Right lobe of liver (tissue), 6 donors: ENCODE data around the gene RALY. TPM values are rescaled to one million over a fixed set of nuclear protein-coding genes. Genes with fewer than 3 reads are reported as not detected.
A peak's percentile ranks its signal among the peaks of the same experiment; 100 is the strongest.

Source experiments
- ATAC-seq, 4 donors: fragments of 200-7000 bp; cut with Tn5 transposase; one replicate each; pipeline ENCODE4 v1.9.1; 2020; ENCODE audit warnings: mild to moderate bottlenecking in 4 of 4, moderate library complexity in 4 of 4
- DNase-seq, 3 donors: peaks; one replicate each; pipeline ENCODE4 v3.0.0-alpha.2; 2020
- H3K27ac ChIP-seq, 3 donors: fragments of 200-600 bp; one replicate each; pipeline ENCODE4 v1.8.0; 2022
- H3K27me3 ChIP-seq, 2 donors: fragments of 200-600 bp; one replicate each; pipeline ENCODE4 v1.8.0; 2022
- H3K36me3 ChIP-seq, 4 donors: fragments of 200-600 bp; sonication (generic) in 1 of 4; one replicate each; pipeline versions ENCODE4 v1.5.1 to v1.8.0; 2017 to 2022; ENCODE audit warnings: control low read depth in 1 of 4
- H3K4me1 ChIP-seq, 4 donors: fragments of 200-600 bp; sonication (generic) in 1 of 4; one replicate each; pipeline versions ENCODE4 v1.5.1 to v1.8.0; 2017 to 2022; ENCODE audit warnings: control low read depth in 1 of 4
- H3K4me3 ChIP-seq, 3 donors: fragments of 200-600 bp; one replicate each; pipeline ENCODE4 v1.8.0; 2022
- H3K9me3 ChIP-seq, 4 donors: fragments of 200-600 bp; sonication (generic) in 1 of 4; one replicate each; pipeline versions ENCODE4 v1.5.1 to v1.8.0; 2017 to 2022; ENCODE audit warnings: control low read depth in 1 of 4
- POLR2A ChIP-seq: fragments of 450-650 bp; IDR thresholded peaks from one replicate; pipeline ENCODE4 v1.6.1; 2017; ENCODE audit warnings: antibody characterized with exemption, mild to moderate bottlenecking
- WGBS: methylation state at CpG from one replicate; pipeline ENCODE4 v1.1.6; 2018; ENCODE audit warnings: low coverage, low lambda C conversion rate; ENCODE audit not compliant: insufficient coverage; ENCODE audit errors: missing lambda C conversion rate; 5-methylcytosine and 5-hydroxymethylcytosine counted together
- intact Hi-C, 2 donors: fragments of 100-400 bp; cut with DNase I; formaldehyde crosslinking; loops; one replicate each; pipeline versions ENCODE4 v1.11.2 to v1.14.1; 2022
- total RNA-seq, 6 experiments: library from RNA; depleted of rRNA in 2 of 6; stranded (reverse); fragments of >200 nt in 2 of 6; fragmentation: NEBNext Ultra II Directional in 3 of 6; extraction: Animal tissue kit (Norgen Biotek cat#: 25700) in 3 of 6; gene quantifications; one replicate each; pipeline versions ENCODE4 v1.1.0 to v1.2.4, GENCODE V29; 2016 to 2023
- TF ChIP-seq, protein P1 (sequence below), 4 donors: fragments of 200-600 bp in 3 of 4; fragments of 450-650 bp in 1 of 4; IDR thresholded peaks; one replicate each; pipeline versions ENCODE4 v1.5.1 to v1.8.0; 2016 to 2022; ENCODE audit warnings: antibody characterized with exemption in 4 of 4, mild to moderate bottlenecking in 2 of 4
- donor health status: DM: no; HTN: yes; CAD: no.
- donor health status: DM: no; HTN: no; CAD: no.
- donor health status: DM: no; HTN: no; CAD: no.
- donor health status: DM: no; HTN: yes; CAD: no.
- donor health status: DM: no; HTN: yes; CAD: no.

The RALY gene
- total RNA-seq, 6 experiments from 2014 or later, result 24.8 to 42.1 (median 33.4) TPM

DNA sequence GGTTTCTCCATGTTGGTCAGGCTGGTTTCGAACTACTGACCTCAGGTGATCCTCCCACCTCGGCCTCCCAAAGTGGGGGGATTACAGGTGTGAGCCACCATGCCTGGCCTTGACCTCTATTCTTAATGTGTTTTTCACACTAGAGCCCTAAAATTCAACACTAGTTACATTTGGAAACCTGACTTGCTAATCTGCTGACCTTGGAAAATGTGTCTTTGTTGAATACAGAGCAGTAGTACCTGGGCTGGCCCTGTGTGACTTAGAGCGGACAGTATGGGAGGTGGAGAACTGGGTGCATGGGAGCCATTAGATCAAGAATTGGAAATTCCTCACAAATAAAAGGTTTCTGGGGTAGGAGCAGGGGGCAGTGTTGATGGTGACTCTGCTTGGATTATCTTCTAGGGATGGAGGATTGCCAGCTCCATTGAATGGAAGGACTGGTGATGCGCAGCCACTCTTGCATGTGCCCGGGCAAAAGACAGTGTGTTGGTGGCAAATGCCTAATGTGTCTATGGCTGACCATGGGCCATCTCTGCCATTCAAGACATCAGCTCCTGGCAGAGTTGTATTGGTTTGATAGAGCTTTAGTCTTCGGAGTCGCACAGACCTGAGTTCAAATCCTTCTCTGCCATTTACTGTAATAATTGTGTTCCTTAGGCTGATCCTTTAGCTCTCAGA lies 53.4 kb downstream of the RALY start:
- H3K4me1 ChIP-seq, result peaks cover 0 to 11% (median 4%) of the 10 kb centered on the region in 4 donors
- intact Hi-C loops, result no loop called here
- 97% methylated on average over 4 of the region's 7 CpGs for WGBS

DNA sequence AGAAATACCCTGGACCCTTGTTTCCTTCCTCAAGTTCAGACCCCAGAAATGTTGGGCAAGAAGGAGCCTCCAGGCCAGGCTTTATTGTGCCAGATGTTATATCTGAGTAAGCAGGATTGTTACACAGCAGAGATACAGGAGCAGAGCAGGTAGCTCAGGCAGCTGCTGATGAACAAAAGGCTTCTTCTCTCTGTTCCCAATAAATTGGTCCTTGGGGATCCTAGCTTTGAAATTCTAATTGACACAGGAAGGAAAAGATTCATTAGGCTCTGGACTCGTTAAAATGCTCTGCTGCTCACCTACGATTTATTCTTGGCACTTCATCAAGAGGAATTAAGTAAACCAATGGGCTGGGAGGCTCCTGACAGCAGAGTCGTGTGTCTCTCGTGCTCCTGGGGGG lies 54.2 kb downstream of the RALY start:
- H3K9me3 ChIP-seq, result no peaks in the 10 kb centered on the region

More for the DNA sequence above, 53.4 kb downstream of the RALY start:
- TF ChIP-seq, protein P1, sequence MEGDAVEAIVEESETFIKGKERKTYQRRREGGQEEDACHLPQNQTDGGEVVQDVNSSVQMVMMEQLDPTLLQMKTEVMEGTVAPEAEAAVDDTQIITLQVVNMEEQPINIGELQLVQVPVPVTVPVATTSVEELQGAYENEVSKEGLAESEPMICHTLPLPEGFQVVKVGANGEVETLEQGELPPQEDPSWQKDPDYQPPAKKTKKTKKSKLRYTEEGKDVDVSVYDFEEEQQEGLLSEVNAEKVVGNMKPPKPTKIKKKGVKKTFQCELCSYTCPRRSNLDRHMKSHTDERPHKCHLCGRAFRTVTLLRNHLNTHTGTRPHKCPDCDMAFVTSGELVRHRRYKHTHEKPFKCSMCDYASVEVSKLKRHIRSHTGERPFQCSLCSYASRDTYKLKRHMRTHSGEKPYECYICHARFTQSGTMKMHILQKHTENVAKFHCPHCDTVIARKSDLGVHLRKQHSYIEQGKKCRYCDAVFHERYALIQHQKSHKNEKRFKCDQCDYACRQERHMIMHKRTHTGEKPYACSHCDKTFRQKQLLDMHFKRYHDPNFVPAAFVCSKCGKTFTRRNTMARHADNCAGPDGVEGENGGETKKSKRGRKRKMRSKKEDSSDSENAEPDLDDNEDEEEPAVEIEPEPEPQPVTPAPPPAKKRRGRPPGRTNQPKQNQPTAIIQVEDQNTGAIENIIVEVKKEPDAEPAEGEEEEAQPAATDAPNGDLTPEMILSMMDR (IDR thresholded peaks at IDR 0.05), result no peak
- TF ChIP-seq POLR2A, result no peak
- no peak overlapping the region for H3K4me3 ChIP-seq
- ATAC-seq (no peak), DNase-seq (no peak)
- H3K27me3 ChIP-seq, result no peaks in the 10 kb centered on the region
- H3K9me3 ChIP-seq, result no peaks in the 10 kb centered on the region
- H3K36me3 ChIP-seq, result no peaks in the 10 kb centered on the region
- H3K27ac ChIP-seq, result no peak overlapping the region

DNA sequence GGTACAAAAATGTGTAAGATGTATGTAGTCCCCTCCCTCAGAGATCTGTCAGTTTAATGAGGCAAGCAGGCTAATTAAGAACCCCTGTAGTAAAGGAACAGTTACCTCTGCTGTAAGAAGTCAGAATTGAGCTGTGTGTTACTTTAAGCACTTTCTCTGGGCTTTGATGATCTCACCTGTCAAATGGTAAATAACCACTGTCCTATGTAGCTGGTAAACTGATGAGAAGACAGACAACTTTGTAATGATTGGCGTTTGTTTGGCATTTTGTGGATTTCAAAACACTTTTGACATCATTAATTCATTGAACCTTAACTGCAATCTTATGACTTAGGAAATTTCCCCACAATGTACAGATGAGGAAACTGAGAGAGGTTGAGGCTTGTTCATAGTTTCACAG lies 55.7 kb downstream of the RALY start:
- no peaks in the 10 kb centered on the region for H3K9me3 ChIP-seq
- no peak overlapping the region for H3K27ac ChIP-seq
- WGBS, result 80% methylated on average over 1 of the region's 1 CpG
- TF ChIP-seq, protein P1 (IDR thresholded peaks at IDR 0.05), result no peak
- no peak for TF ChIP-seq POLR2A
- no peak overlapping the region for H3K4me3 ChIP-seq
- intact Hi-C loops, result no loop called here
- DNase-seq, result no peak
- H3K36me3 ChIP-seq, result no peaks in the 10 kb centered on the region
- H3K27me3 ChIP-seq, result no peaks in the 10 kb centered on the region
- peaks cover 0 to 17% (median 7%) of the 10 kb centered on the region in 4 donors for H3K4me1 ChIP-seq
- ATAC-seq, result no peak

More for the DNA sequence above, 54.2 kb downstream of the RALY start:
- ATAC-seq (no peak), DNase-seq (no peak)
- Histone ChIP-seq H3K36me3 (no peaks in the 10 kb centered on the region), H3K4me3 (no peak overlapping the region), H3K4me1 (peaks cover 0 to 16% (median 7%) of the 10 kb centered on the region in 4 donors), H3K27ac (no peak overlapping the region), H3K27me3 (no peaks in the 10 kb centered on the region)
- no peak for TF ChIP-seq POLR2A
- TF ChIP-seq, protein P1 (IDR thresholded peaks at IDR 0.05), result no peak
- WGBS, result 80% methylated on average over 4 of the region's 4 CpGs
- intact Hi-C loops, result no loop called here

DNA sequence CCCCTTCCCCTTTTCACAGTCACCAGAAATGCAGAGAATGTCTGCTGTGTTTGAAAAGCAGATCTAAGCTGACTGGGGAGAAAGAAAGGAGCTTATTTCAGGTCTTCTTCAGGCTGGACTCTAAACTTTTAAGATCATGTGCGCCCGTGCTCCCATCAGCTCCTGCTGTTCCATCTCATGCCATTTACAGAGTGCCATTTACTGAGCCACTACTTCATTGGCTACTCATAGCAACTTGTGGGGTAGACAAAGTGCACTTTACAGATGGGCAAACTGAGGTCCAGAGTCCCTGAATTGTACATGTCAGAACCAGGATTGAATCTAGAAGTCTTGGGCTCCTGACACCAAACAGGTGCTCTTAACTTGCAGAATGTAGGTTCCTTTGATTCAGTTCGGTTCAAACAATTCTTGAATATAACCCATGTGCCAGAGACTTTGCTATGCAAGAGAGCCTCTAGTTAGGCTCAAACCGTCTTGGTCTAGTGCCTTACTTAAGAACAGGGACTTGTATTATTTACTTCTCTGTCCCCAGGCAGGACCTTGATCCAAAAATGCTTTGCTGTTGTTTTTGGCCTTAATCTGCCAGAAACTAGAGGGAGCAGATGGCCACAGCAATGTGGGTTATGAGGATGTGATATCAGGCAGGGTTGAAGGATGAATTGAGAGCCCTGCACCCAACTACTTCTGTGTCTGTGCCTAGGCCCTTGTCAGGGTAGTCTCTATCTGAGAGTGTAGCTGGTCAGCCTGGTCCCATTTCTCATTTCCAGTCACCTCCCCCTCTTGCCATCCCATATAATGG lies 56.4 kb downstream of the RALY start:
- intact Hi-C loops, result no loop called here
- Histone ChIP-seq H3K27me3 (no peaks in the 10 kb centered on the region), H3K4me3 (no peak overlapping the region), H3K27ac (no peak overlapping the region), H3K9me3 (no peaks in the 10 kb centered on the region), H3K4me1 (peaks cover 0 to 14% (median 6%) of the 10 kb centered on the region in 4 donors), H3K36me3 (no peaks in the 10 kb centered on the region)
- TF ChIP-seq POLR2A, result no peak
- TF ChIP-seq, protein P1 (IDR thresholded peaks at IDR 0.05), result no peak
- DNase-seq (no peak), ATAC-seq (peak in 2 of 4 donors; percentile 10 to 21)
- 86% methylated on average over 4 of the region's 4 CpGs for WGBS
